MM.1S (cell line): ENCODE results near the gene DOCK4.
A peak's percentile ranks its signal among the peaks of the same experiment; 100 is the strongest.

Experiments
- DNase-seq: peaks from one replicate; pipeline ENCODE4 v3.0.0-alpha.2; 2015
- H2AFZ ChIP-seq: fragments of 300-600 bp; sonication (generic); 2 replicates; pipeline ENCODE4 v1.6.0; 2016; ENCODE audit warnings: antibody characterized with exemption, low read length
- H3F3A ChIP-seq: fragments of 300-600 bp; sonication (generic); 2 replicates; pipeline ENCODE4 v1.6.1; 2016; ENCODE audit warnings: mild to moderate bottlenecking, antibody characterized with exemption, low read length, moderate library complexity, mixed read lengths; ENCODE audit not compliant: insufficient read depth
- H3K27ac ChIP-seq: fragments of 300-600 bp; sonication (generic); 2 replicates; pipeline ENCODE4 v1.5.1; 2016; ENCODE audit warnings: mild to moderate bottlenecking, low read length
- H3K27me3 ChIP-seq: fragments of 300-600 bp; sonication (generic); replicated peaks from 2 replicates; pipeline ENCODE4 v1.6.0; 2016; ENCODE audit warnings: low read length; ENCODE audit not compliant: insufficient read depth
- H3K36me3 ChIP-seq: fragments of 300-600 bp; sonication (generic); replicated peaks from 2 replicates; pipeline ENCODE4 v1.6.1; 2016; ENCODE audit warnings: mild to moderate bottlenecking, low read length, mixed read lengths; ENCODE audit not compliant: insufficient read depth
- H3K4me1 ChIP-seq: fragments of 300-600 bp; sonication (generic); 2 replicates; pipeline ENCODE4 v1.6.1; 2016; ENCODE audit warnings: low read length, mixed read lengths
- H3K4me2 ChIP-seq: fragments of 300-600 bp; sonication (generic); 2 replicates; pipeline ENCODE4 v1.6.0; 2016; ENCODE audit warnings: low read depth, low read length
- H3K4me3 ChIP-seq: fragments of 300-600 bp; sonication (generic); 2 replicates; pipeline ENCODE4 v1.5.1; 2016; ENCODE audit warnings: low read length, mixed read lengths
- H3K79me2 ChIP-seq: fragments of 300-600 bp; sonication (generic); 2 replicates; pipeline ENCODE4 v1.6.1; 2016; ENCODE audit warnings: mixed run types, low read length, mixed read lengths
- H3K9ac ChIP-seq: fragments of 300-600 bp; sonication (generic); 2 replicates; pipeline ENCODE4 v1.6.1; 2016; ENCODE audit warnings: low read length, mixed read lengths
- H3K9me2 ChIP-seq: fragments of 300-600 bp; sonication (generic); replicated peaks from 2 replicates; pipeline ENCODE4 v1.6.1; 2016; ENCODE audit warnings: mild to moderate bottlenecking, low read length, mixed read lengths; ENCODE audit not compliant: insufficient read depth
- H3K9me3 ChIP-seq: fragments of 300-600 bp; sonication (generic); replicated peaks from 2 replicates; pipeline ENCODE4 v1.6.1; 2016; ENCODE audit warnings: mild to moderate bottlenecking, low read length, mixed read lengths; ENCODE audit not compliant: insufficient read depth
- H4K20me1 ChIP-seq: fragments of 300-600 bp; sonication (generic); 2 replicates; pipeline ENCODE4 v1.6.1; 2016; ENCODE audit warnings: mild to moderate bottlenecking, low read length, moderate library complexity, mixed read lengths; ENCODE audit not compliant: insufficient read depth
- CTCF ChIP-seq: fragments of 300-600 bp; sonication (generic); IDR thresholded peaks from 2 replicates; pipeline ENCODE4 v1.5.1; 2016; ENCODE audit warnings: antibody characterized with exemption, low read length, mixed read lengths
- EZH2 ChIP-seq: fragments of 300-600 bp; sonication (generic); optimal IDR thresholded peaks from 2 replicates; pipeline ENCODE3; 2017; ENCODE audit warnings: low read depth, mild to moderate bottlenecking, antibody characterized with exemption, low read length, mixed read lengths
- EZH2phosphoT487 ChIP-seq: fragments of 300-600 bp; sonication (generic); IDR thresholded peaks from 2 replicates; pipeline ENCODE4 v1.6.1; 2018; ENCODE audit warnings: antibody characterized with exemption, low read length

DOCK4 gene

GRCh38 chr7:111743244-111743847 lies 462.9 kb downstream of the DOCK4 start:
- Histone ChIP-seq H3K4me3 (no peak overlapping the region), H3K27ac (no peak overlapping the region), H3K79me2 (no peaks in the 10 kb centered on the region), H3K9me3 (no peaks in the 10 kb centered on the region), H4K20me1 (no peaks in the 10 kb centered on the region), H3K4me1 (no peaks in the 10 kb centered on the region), H3K27me3 (no peaks in the 10 kb centered on the region), H3K4me2 (no peak overlapping the region), H3K36me3 (no peaks in the 10 kb centered on the region), H3F3A (no peaks in the 10 kb centered on the region), H3K9ac (no peak overlapping the region), H2AFZ (no peak overlapping the region), H3K9me2 (no peaks in the 10 kb centered on the region)
- TF ChIP-seq EZH2phosphoT487 (no peak), EZH2 (no peak), CTCF (no peak)
- DNase-seq, result no peak

GRCh38 chr7:111741811-111742240 lies 464.4 kb downstream of the DOCK4 start:
- no peaks in the 10 kb centered on the region for H3K9me3 ChIP-seq
- no peaks in the 10 kb centered on the region for H3K79me2 ChIP-seq
- no peaks in the 10 kb centered on the region for H4K20me1 ChIP-seq
- no peak overlapping the region for H3K27ac ChIP-seq
- peak; percentile 65 for DNase-seq
- H3F3A ChIP-seq, result no peaks in the 10 kb centered on the region
- no peaks in the 10 kb centered on the region for H3K36me3 ChIP-seq
- TF ChIP-seq CTCF, result peak; percentile 75
- no peak for TF ChIP-seq EZH2
- TF ChIP-seq EZH2phosphoT487, result no peak
- H3K4me1 ChIP-seq, result no peaks in the 10 kb centered on the region
- H2AFZ ChIP-seq, result no peak overlapping the region
- H3K4me2 ChIP-seq, result no peak overlapping the region
- H3K4me3 ChIP-seq, result no peak overlapping the region
- no peaks in the 10 kb centered on the region for H3K9me2 ChIP-seq
- no peak overlapping the region for H3K9ac ChIP-seq
- no peaks in the 10 kb centered on the region for H3K27me3 ChIP-seq

GRCh38 chr7:111740942-111741341 lies 465.3 kb downstream of the DOCK4 start:
- no peak overlapping the region for H3K9ac ChIP-seq
- H3K9me3 ChIP-seq, result no peaks in the 10 kb centered on the region
- H3K9me2 ChIP-seq, result no peaks in the 10 kb centered on the region
- no peaks in the 10 kb centered on the region for H3F3A ChIP-seq
- no peak overlapping the region for H3K4me3 ChIP-seq
- H3K79me2 ChIP-seq, result no peaks in the 10 kb centered on the region
- TF ChIP-seq EZH2phosphoT487 (no peak), EZH2 (no peak)
- H3K4me1 ChIP-seq, result no peaks in the 10 kb centered on the region
- H4K20me1 ChIP-seq, result no peaks in the 10 kb centered on the region
- no peaks in the 10 kb centered on the region for H3K36me3 ChIP-seq
- DNase-seq, result no peak
- no peak overlapping the region for H3K4me2 ChIP-seq
- no peak overlapping the region for H2AFZ ChIP-seq
- H3K27ac ChIP-seq, result no peak overlapping the region
- H3K27me3 ChIP-seq, result no peaks in the 10 kb centered on the region

- TF ChIP-seq EZH2, result no peak
- TF ChIP-seq EZH2phosphoT487, result no peak
- TF ChIP-seq CTCF, result no peak
Observed at GRCh38 chr7:111736552-111736874, 469.7 kb downstream of the DOCK4 start.

More at GRCh38 chr7:111736552-111736874, 469.7 kb downstream of the DOCK4 start:
- Histone ChIP-seq H3F3A (no peaks in the 10 kb centered on the region), H3K79me2 (no peaks in the 10 kb centered on the region), H3K9me3 (no peaks in the 10 kb centered on the region), H3K4me2 (no peak overlapping the region), H3K36me3 (no peaks in the 10 kb centered on the region), H3K27ac (no peak overlapping the region), H3K27me3 (no peaks in the 10 kb centered on the region), H3K4me3 (no peak overlapping the region), H3K9me2 (no peaks in the 10 kb centered on the region), H4K20me1 (no peaks in the 10 kb centered on the region), H3K9ac (no peak overlapping the region), H3K4me1 (no peaks in the 10 kb centered on the region), H2AFZ (no peak overlapping the region)
- DNase-seq, result no peak
